Measurements from ENCODE around the gene INSIG1.

The INSIG1 gene

GRCh38 chr7:155267023-155267422, 30.7 kb upstream of the INSIG1 start:
- no peak for DNase-seq

GRCh38 chr7:155267436-155267835, 30.2 kb upstream of the INSIG1 start:
- DNase-seq = no peak

GRCh38 chr7:155268211-155268610, 29.5 kb upstream of the INSIG1 start:
- DNase-seq = no peak

DNA sequence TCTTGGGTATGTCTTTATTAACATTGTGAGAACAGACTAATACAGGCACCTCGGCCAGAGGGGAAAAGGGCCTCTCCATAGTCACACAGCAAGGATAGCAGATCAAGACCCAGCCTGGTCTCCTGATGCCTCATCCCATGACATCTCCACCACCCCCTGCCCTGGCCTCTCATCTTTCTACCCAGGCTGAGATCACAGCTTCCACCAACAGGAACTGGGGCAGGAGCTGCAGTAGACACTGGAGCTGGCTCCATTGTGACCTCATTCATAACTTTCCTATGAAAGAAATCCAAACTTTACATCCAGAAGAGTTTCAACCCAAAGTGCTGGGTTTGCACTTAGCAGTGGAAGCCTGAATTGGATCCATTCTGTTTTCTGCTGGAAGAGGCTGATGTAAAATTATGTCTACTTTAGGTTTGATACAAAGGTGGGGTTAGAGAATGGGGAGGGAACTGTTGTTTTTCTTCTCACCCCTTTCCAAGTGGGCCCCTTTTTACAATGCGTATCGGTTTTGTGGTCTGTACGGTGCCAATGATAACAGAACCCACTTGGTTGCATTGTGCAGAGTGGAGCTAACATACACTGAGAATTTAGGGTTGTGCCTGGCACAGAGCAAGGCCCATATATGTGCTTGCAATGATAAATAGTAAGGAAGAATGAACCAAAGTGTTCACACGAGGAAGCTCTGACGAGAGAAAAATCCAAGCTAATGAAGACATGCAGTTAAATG, 28.6 kb upstream of the INSIG1 start:
- no peak for DNase-seq

DNA sequence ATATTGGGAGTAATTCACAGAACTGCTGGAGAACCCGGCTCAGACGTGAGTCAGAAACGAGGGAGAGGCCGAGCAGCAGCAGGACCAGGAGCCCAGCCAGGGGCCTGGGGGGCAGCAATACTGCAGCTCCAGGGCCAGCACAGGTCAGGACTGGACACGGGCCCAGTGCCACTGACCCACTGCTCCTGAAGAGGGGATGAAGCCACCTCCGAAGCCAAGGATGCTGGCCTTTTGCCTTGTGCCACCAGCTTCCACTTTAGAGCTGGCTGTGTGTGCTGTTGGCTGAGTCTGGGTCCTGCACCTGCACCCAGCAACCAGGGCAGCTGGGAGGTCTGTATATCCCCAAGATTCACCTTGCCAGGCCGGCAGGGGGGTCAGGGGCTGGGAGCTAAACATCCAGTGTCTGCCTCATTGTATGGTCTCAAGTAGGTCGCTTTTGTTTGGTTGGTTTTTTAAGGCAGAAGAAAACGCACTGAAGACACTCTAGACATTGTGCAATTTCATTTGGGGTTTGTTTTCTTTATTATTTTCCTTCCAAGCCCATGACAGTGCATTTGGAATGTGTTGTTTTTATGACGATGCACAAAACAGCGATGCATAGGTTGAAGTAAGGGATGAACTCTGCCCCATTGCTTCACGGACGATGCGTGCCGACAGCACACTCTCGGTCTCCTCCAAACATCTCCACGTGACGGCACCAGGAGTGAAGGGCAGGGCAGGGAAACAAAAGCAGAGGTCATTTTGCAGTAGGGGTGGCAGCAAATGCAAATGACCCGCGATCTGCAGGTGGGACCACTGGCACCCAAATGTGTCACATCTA, 27.7 kb upstream of the INSIG1 start:
- DNase-seq = no peak

DNA sequence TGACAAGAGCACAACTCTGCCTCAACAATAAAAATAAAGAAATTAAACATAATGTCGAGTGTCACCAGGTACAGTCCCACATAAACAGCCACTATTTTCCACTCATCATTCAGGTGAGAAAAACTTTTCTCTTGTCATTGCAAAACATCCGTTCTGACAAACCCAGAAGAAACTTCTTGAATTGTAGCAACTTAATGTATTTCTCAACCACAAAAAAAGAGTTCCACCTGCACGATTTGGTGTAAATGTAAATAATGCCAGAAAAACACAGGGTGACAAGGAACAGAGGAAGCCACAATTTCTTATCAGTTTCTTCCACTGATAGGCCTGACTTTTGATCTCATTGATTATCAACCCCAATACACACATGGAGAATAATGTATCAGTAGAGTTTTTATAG, 26.8 kb upstream of the INSIG1 start:
- no peak for DNase-seq

DNA sequence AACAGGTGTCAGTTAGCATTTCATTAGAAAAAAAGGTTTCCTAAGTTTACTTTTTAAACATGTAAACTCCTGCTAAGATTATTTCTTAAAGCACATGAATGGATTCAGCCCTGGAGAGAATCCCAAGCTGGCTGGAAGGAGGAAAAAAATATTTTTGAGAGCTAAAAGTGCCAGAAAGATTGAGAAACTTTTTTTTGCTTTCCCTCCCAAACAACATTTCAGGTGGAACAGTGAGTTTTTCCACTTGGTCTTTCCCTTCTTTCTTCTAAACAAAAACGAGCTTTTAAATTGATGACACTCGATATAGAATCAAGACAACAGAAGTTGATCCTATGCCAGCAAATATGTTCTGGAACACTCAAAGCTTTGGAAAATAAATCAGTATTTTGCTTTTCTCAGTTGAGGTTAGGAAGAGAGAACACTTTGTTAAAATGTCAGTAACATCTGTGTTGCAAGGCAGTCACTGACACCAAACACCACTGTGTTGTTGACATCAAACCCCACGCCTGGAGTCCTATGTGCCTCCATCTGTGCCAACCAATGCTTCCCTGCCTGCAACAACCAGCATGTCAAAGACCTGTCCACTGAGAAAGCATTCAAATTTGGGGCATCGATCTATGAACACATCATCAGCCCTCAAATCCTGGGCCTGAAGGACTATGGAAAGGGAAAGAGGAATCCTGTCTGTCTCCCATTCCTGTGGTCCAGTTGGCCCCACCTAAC, 22.9 kb upstream of the INSIG1 start:
- no peak for DNase-seq

DNA sequence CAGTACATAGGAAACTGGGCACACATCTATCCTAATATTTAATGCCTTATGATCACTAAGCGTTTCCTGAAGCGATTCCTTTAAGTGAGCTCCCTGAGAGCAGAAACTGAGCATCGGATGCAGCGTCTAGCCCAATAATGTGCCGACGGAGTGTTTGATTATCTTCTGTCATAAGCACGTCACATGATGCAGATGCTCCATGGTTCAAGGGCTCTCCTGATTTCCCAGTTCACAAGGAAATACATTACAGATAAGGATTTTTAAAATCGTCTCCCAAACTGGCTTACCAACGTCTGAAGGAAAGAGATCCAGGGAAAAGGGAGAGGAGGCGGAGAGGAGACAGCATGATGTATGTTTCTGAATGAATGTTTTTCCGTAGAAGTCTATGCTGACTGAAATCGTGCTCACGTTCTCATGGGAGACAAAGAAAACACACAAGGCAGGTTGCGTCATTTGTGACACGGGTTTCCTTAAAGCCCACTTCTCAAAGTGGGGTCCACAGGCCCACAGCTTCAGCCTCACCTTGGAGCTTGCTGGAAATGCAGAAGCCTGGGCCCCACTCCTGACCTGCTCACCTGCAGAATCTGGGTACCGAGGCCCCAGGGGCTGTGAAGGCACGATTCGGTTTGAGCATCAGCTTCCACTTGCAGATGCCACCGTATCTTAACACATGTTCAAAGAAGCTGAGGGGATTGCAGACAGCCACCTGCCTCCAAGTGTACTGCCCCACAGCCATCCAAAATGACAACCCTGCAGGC, 21.5 kb upstream of the INSIG1 start:
- DNase-seq = no peak

DNA sequence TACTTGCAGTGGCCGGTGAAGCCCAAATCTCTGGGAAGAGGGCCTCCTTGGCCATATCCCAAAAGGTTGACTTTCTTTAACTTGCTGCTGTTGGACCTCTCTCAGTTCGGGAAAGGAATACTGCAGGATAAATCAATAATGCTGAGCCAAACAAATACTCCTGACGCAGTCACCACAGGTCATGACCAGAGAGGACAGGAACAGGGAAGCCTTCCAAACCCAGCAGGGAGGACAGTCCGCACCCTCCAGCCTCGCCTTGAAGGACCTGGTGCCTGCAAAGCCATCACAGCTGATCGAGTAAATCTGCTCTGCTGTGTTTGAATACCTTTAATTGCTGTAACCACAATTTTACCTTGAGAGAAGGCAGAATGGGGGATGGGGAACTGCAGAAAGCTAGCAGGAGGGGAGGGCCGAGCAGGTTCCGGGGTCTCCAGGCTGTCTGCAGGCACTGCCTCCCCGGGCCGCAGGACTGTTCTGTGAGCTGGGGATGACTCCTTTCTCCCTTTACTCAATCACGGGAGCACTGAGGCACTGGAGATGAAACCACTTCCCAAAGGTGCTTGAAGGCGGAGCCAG, 20.8 kb upstream of the INSIG1 start:
- DNase-seq = no peak

- DNase-seq = no peak
Measured at GRCh38 chr7:155277385-155277994, 20.2 kb upstream of the INSIG1 start.

DNA sequence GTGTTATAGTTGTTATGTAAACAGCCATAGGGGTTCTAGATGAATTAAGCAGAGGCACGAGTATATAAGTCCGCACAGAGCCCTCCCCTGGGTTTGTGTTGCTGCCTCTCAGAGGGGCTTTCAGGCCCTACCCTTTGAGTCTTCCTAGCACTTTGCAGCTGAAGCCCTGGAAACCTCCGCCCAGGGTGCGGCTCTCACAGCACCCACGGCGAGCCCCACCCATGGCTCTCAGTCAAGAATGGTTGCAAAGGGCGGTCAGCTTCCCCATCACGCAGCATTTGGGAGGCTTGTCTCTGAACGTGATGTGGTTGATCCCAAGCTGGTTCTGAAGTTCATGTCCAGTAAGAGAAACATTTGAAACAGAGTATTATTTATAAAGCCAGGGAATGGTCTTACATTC, 18.8 kb upstream of the INSIG1 start:
- no peak for DNase-seq

GRCh38 chr7:155279787-155280445, 17.8 kb upstream of the INSIG1 start:
- no peak for DNase-seq

DNA sequence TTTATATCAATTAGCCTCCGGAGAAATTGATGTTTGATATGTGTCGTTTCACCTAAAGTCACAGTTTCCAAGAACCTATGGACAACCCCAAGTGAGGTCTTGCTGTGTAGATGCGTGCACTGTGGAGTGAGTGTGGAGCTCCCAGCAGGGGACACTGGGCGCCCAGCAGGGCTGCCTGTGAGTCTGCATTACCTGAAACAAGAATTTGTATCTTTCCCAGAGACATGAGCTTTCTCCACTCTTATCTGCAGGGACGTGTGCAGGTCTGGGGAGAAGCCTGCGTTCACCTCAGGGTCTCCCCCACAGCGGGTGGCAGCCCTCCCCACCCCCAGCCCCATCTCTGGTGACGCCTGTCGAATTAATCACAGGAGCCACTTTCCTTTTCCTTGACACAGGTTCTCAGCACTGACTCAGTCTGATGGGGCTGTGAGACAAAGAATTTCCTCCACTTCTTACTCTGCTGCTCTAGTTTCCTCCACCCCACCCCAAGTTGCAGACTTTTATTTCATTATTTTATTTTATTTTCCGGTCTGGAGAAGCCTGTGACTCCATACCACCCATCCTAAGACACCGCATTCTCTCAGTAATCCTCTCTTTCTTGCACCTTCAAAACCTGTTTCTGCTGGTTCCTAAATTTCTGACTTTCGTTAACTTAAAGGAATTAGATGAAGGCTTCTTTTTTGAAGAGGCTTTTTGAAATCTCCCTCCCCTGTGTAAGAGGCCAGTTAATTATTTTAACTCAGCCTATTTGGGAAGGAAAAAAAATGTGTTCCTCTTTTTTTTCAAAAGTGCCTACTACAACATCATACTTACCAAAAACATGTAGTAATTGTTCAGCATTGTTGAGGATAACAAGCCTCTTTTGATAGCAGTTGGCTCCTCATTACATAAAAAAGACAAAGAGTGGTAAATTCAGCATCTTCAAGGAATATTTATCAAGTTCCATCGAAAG, 17.0 kb upstream of the INSIG1 start:
- DNase-seq = no peak

DNA sequence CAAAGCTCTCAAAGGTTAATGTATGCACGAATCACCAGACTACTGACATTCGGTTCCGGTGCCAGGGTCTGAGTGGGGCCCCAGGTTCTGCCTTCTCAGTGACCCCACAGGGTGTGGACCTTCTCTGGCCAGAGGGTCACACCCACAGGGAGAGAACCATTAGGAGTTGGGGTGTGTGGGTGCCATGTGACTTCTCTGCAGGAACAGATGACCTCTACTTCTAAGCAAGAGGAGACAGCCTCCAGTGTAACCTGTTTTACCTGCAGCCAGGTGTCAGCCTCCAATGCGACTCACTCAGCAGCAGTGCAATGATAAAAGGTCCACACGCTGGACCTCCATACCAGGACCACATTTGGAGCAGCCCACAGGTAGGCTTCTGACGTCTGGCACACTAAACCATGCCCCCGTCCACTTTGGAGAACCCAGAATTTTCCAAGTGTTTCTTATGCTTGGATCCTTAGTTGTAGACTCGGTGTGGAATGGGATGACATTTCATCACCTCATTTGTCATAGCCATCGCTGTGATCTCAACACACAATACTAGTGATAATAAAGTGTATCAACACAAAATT, 16.2 kb upstream of the INSIG1 start:
- DNase-seq = no peak

DNA sequence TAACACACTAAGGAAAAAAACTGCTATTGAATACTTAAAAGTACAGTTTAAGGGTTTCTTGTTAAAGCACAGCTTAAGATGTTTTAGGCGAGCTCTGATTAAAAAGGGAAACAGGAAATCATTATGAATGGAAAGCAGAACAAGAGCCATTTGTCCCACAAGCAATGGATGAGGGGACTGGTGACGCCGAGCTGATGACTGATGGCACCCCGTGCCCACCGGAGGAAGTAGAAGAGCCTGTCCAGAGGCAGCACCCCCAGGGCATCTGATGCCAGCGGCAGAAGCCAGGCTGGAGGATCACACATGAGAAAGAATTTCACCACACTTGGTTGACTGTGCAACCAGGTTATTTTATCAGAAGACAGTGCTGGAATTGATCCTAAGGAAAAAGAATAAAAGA, 15.0 kb upstream of the INSIG1 start:
- no peak for DNase-seq

DNA sequence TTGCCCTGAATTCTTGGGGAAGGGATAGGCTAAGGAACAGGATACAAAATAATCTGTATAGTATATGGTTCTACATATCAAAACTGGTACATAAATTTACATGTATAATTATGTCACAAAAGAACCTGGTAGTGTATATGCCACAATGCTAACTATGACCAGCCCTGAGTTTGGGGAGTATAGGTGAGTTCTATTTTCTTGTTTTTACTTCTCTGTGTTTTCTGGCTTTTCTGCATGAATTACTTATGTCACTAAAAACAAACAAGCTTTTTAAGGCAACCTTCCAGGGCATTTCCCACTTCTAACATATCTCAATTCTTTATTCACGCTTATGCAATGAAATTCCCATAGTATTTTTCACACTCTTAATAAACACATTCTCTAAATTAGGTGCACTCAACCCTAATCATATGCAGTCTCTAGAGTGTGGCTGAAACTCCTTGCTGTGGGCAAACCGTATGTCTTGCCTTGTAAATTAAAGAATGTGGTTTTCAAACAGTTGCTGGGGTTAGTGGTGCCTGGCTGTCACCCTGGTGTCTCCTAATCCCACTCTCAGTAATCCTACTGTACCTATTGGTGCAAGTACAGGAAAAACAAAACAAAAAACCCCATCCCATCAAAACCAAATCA, 14.0 kb upstream of the INSIG1 start:
- DNase-seq = no peak

GRCh38 chr7:155284496-155285274, 13.0 kb upstream of the INSIG1 start:
- DNase-seq = no peak

GRCh38 chr7:155285423-155285822, 12.3 kb upstream of the INSIG1 start:
- DNase-seq = no peak

DNA sequence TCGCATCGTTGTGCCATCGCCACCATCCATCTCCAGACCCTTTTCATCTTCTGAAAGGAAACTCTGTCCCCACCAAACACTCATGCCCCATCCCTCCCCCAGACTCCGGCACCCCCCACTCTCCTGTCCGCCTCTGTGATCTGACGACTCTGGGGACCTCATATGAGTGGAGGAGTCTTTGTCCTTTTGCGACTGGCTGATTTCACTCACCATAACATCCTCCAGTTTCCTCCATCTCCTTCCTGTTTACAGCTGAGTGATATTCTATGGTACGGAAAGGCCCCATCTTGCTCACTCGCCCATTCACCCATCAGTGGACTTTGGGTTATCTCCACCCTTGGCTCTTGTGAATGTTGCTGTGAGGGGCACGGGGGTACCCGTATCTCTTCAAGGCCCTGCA, 11.8 kb upstream of the INSIG1 start:
- DNase-seq = no peak

All from NCI-H446 (cell line).